ENCODE measurements around the gene SOX1.

The SOX1 gene

DNA sequence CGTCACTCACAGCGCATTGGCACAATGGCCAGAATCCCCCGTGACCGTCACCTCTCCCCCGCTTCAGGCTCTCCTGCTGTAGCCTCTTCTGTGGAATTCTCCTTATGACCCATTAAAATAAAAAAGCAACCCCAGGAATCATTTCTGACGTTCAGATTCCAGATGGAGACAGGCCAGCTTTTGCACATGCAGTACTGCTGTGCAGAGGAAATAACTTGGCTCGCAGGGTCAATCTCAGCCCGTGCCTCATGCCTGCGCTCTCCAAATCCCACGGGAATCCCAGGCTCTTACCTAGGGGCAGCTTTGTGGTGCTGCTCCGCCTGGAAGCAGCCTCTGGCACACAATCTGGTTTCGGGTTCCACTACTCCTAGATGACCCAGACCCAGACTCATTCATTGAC lies 32.7 kb upstream of the SOX1 start:
- no peak for TF ChIP-seq CTCF (IDR thresholded peaks at IDR 0.05; ENCODE audit: low read depth, low read length)
- H3K4me3 ChIP-seq (replicated peaks in 1 of 2; ENCODE audit: low read depth in 2 of 2, low read length in 2 of 2): no peak overlapping the region
- DNase-seq (ENCODE audit: low read depth in 2 of 2): no peak

DNA sequence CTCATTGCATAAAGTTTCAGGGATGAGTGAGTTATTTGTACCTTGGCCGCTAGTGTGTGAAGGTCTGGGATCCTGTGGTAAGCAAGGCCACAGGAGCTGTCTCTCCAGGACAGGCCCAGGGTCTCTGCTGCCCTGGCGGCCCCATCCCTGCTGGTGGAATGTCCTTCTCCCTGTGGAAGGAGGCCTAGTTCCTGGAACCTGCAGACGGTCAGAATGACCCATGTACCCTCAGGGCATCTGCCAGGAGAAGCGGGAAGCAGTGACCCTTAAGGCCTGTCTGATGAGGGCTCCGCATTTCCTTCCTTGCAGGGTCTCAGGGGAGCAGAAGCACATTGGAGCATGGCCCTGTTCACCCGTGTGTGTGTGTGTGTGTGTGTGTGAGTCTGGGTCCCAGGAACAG lies 32.1 kb upstream of the SOX1 start:
- H3K4me3 ChIP-seq (replicated peaks in 1 of 2; ENCODE audit: low read depth in 2 of 2, low read length in 2 of 2): no peak overlapping the region
- no peak for TF ChIP-seq CTCF (IDR thresholded peaks at IDR 0.05; ENCODE audit: low read depth, low read length)
- DNase-seq (ENCODE audit: low read depth in 2 of 2): no peak

- no peak overlapping the region for H3K4me3 ChIP-seq (replicated peaks in 1 of 2; ENCODE audit: low read depth in 2 of 2, low read length in 2 of 2)
- TF ChIP-seq CTCF (IDR thresholded peaks at IDR 0.05; ENCODE audit: low read depth, low read length): no peak
- no peak for DNase-seq (ENCODE audit: low read depth in 2 of 2)
These were observed 24.5 kb upstream of the SOX1 start for GRCh38 chr13:112042496-112042895.

GRCh38 chr13:112052213-112052612 lies 14.7 kb upstream of the SOX1 start:
- no peak for DNase-seq (ENCODE audit: low read depth in 2 of 2)
- H3K4me3 ChIP-seq (replicated peaks in 1 of 2; ENCODE audit: low read depth in 2 of 2, low read length in 2 of 2): no peak overlapping the region
- TF ChIP-seq CTCF (IDR thresholded peaks at IDR 0.05; ENCODE audit: low read depth, low read length): no peak

- no peak for TF ChIP-seq CTCF (IDR thresholded peaks at IDR 0.05; ENCODE audit: low read depth, low read length)
- DNase-seq (ENCODE audit: low read depth in 2 of 2): no peak
- no peak overlapping the region for H3K4me3 ChIP-seq (replicated peaks in 1 of 2; ENCODE audit: low read depth in 2 of 2, low read length in 2 of 2)
These were observed 13.7 kb upstream of the SOX1 start for GRCh38 chr13:112053167-112053743.

GRCh38 chr13:112053744-112054615 lies 13.0 kb upstream of the SOX1 start:
- no peak for DNase-seq (ENCODE audit: low read depth in 2 of 2)
- H3K4me3 ChIP-seq (replicated peaks in 1 of 2; ENCODE audit: low read depth in 2 of 2, low read length in 2 of 2): no peak overlapping the region
- no peak for TF ChIP-seq CTCF (IDR thresholded peaks at IDR 0.05; ENCODE audit: low read depth, low read length)

Data from cardiac fibroblast (primary cell).